Esophagus muscularis mucosa (tissue), 4 donors: ENCODE results near the gene RFPL2. TPM values are rescaled to one million over a fixed set of nuclear protein-coding genes. Genes with fewer than 3 reads are reported as not detected.

ENCODE experiments used
- DNase-seq: peaks from one replicate; pipeline ENCODE4 v3.0.0-alpha.2; 2017; ENCODE audit errors: extremely low spot score
- H3K27ac ChIP-seq, 4 donors: fragments of 200-600 bp; sonication (generic); replicated peaks in 1 of 4; 1 replicate in 3 of 4; 2 replicates in 1 of 4; pipeline ENCODE4 v1.5.1; 2016 to 2019; ENCODE audit warnings: mild to moderate bottlenecking in 1 of 4
- H3K27me3 ChIP-seq, 4 donors: fragments of 200-600 bp; sonication (generic); one replicate each; pipeline versions ENCODE4 v1.5.1 to v1.6.0; 2016 to 2019
- H3K36me3 ChIP-seq, 4 donors: fragments of 200-600 bp; sonication (generic); one replicate each; pipeline ENCODE4 v1.5.1; 2016 to 2019
- H3K4me1 ChIP-seq, 4 donors: fragments of 200-600 bp; sonication (generic); one replicate each; pipeline ENCODE4 v1.5.1; 2016 to 2019
- H3K4me3 ChIP-seq, 4 donors: fragments of 200-600 bp; sonication (generic); 1 replicate in 2 of 4; 2 replicates in 2 of 4; pipeline ENCODE4 v1.5.1; 2016 to 2019; ENCODE audit warnings: mild to moderate bottlenecking in 4 of 4, moderate library complexity in 1 of 4
- H3K9me3 ChIP-seq, 4 donors: fragments of 200-600 bp; sonication (generic); 1 replicate in 3 of 4; 2 replicates in 1 of 4; pipeline ENCODE4 v1.5.1; 2016 to 2019
- CTCF ChIP-seq, 3 experiments: fragments of 200-600 bp in 2 of 3; fragments of 450-650 bp in 1 of 3; sonication (generic) in 2 of 3; IDR thresholded peaks; one replicate each; pipeline ENCODE4 v1.5.1; 2017 to 2019; ENCODE audit warnings: antibody characterized with exemption in 3 of 3, mild to moderate bottlenecking in 2 of 3, moderate library complexity in 1 of 3
- EP300 ChIP-seq: sonication (generic); formaldehyde crosslinking; IDR thresholded peaks from one replicate; pipeline ENCODE4 v1.6.1; 2017; ENCODE audit warnings: antibody characterized with exemption
- POLR2A ChIP-seq: fragments of 450-650 bp; IDR thresholded peaks from one replicate; pipeline ENCODE4 v1.6.1; 2017; ENCODE audit warnings: antibody characterized with exemption, moderate library complexity, mild to moderate bottlenecking, low read depth
- POLR2AphosphoS5 ChIP-seq, 2 donors: sonication (generic); formaldehyde crosslinking; IDR thresholded peaks; one replicate each; pipeline ENCODE4 v1.6.1; 2017; ENCODE audit warnings: antibody characterized with exemption in 2 of 2
- WGBS: methylation state at CpG from one replicate; pipeline ENCODE4 v1.1.5; 2018; 5-methylcytosine and 5-hydroxymethylcytosine counted together
- intact Hi-C: fragments of 100-400 bp; cut with DNase I; formaldehyde crosslinking; loops from one replicate; pipeline ENCODE4 v1.15.1; 2023
- total RNA-seq, 4 donors: library from RNA; depleted of rRNA; stranded (reverse); fragments of >200 nt; gene quantifications; one replicate each; pipeline versions ENCODE4 v1.1.0 to v1.2.1, GENCODE V29; 2016

Gene RFPL2
- total RNA-seq, 4 donors from 2014 or later = not detected

DNA sequence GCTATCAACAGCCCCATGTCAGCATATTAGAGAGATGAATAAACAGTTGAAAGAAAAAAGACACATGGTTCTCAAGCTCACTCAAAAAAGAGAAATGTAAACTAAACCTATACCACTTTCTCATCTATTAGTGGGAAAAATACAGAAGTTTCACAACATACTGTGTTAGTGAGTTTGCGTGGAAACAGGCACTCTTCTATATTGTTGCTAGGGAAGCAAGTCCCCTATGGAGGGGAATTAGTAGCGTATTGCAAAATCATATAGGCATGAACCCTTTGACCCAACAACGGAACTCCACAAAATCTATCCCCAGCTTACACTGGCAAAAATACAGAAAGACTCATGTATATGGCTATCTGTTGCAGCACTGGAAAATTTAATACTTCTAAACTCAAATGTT lies 14.2 kb upstream of the RFPL2 start:
- Histone ChIP-seq H3K27me3 (peaks cover 0 to 16% (median 0%) of the 10 kb centered on the region in 4 donors), H3K9me3 (no peaks in the 10 kb centered on the region), H3K36me3 (no peaks in the 10 kb centered on the region), H3K27ac (no peak overlapping the region), H3K4me1 (no peaks in the 10 kb centered on the region), H3K4me3 (no peak overlapping the region)
- 74% methylated on average over 3 of the region's 3 CpGs for WGBS
- no peak for DNase-seq
- no peak for TF ChIP-seq EP300
- TF ChIP-seq POLR2A = no peak
- TF ChIP-seq POLR2AphosphoS5 (IDR thresholded peaks at IDR 0.05) = no peak
- no peak for TF ChIP-seq CTCF (IDR thresholded peaks at IDR 0.05)
- intact Hi-C loops = no loop called here

GRCh38 chr22:32218470-32218869 lies 13.6 kb upstream of the RFPL2 start:
- Histone ChIP-seq H3K27ac (no peak overlapping the region), H3K36me3 (no peaks in the 10 kb centered on the region), H3K9me3 (no peaks in the 10 kb centered on the region), H3K27me3 (peaks cover 0 to 16% (median 0%) of the 10 kb centered on the region in 4 donors), H3K4me3 (no peak overlapping the region), H3K4me1 (no peaks in the 10 kb centered on the region)
- no peak for TF ChIP-seq CTCF (IDR thresholded peaks at IDR 0.05)
- no peak for TF ChIP-seq EP300
- TF ChIP-seq POLR2A = no peak
- TF ChIP-seq POLR2AphosphoS5 (IDR thresholded peaks at IDR 0.05) = no peak
- DNase-seq = no peak
- intact Hi-C loops = no loop called here
- 68% methylated on average over 6 of the region's 6 CpGs for WGBS

DNA sequence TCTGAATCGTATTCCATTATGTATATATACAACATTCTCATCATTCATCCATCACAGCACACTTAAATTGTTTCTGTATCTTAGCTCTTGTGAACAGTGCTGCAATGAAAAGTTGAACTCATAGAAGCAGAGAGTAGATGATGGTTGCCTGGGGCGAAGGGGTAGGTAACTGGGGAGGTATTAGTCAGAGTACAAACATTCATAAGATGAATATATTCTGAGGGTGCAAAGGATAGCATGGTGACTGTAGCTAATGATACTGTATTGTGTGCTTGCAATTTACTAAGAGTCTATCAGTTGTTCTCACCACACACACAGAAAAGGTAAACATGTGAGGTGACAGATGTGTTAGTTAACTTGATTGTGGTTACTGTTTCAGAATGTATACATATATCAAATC lies 12.6 kb upstream of the RFPL2 start:
- no peaks in the 10 kb centered on the region for H3K36me3 ChIP-seq
- WGBS = 64% methylated on average over 2 of the region's 2 CpGs
- no peaks in the 10 kb centered on the region for H3K9me3 ChIP-seq
- no peak for DNase-seq
- no peak overlapping the region for H3K4me3 ChIP-seq
- intact Hi-C loops = no loop called here
- TF ChIP-seq CTCF (IDR thresholded peaks at IDR 0.05) (no peak), POLR2A (no peak)
- peaks cover 0 to 20% (median 0%) of the 10 kb centered on the region in 4 donors for H3K27me3 ChIP-seq
- no peaks in the 10 kb centered on the region for H3K4me1 ChIP-seq
- H3K27ac ChIP-seq = no peak overlapping the region

DNA sequence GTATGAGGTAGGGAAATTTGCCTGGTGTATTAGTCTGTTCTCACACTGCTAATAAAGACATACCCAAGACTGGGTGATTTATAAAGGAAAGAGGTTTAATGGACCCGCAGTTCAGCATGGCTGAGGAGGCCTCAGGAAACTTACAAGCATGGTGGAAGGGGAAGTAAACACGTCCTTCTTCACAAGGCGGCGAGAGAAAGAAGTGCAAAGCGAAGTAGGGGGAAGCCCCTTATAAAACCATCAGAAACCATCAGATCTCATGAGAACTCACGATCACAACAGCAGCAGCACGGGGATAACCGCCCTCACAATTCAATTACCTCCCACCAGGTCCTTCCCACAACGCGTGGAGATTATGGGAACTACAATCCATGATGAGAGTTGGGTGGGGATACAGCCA lies 12.0 kb upstream of the RFPL2 start:
- no peaks in the 10 kb centered on the region for H3K9me3 ChIP-seq
- no peak overlapping the region for H3K27ac ChIP-seq
- no peaks in the 10 kb centered on the region for H3K4me1 ChIP-seq
- intact Hi-C loops = no loop called here
- peaks cover 0 to 25% (median 0%) of the 10 kb centered on the region in 4 donors for H3K27me3 ChIP-seq
- TF ChIP-seq EP300 = no peak
- TF ChIP-seq POLR2A = no peak
- TF ChIP-seq CTCF (IDR thresholded peaks at IDR 0.05) = no peak
- no peak for TF ChIP-seq POLR2AphosphoS5 (IDR thresholded peaks at IDR 0.05)
- peak; percentile 72 for DNase-seq
- 76% methylated on average over 10 of the region's 10 CpGs for WGBS
- no peak overlapping the region for H3K4me3 ChIP-seq
- no peaks in the 10 kb centered on the region for H3K36me3 ChIP-seq

DNA sequence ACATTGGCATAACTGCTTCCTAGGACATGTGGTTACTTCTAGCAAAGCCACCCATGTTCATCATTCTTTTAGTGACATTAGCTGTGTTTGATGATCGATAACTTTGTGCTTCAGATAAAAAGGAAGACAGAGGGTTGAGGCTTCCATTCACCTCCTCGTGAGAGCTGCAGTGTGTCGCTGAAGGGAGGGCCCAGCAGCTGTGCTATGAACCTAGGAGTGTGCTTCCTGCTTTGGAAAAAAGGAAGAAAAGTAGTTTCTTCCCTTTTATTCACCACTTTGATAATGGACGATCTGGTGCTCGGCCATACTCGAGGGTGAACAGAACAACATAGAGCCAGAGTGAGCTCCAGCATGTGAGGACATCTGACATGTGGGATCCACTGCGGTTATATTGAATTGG lies 6.1 kb upstream of the RFPL2 start:
- no peak overlapping the region for H3K4me3 ChIP-seq
- no peak overlapping the region for H3K27ac ChIP-seq
- no peaks in the 10 kb centered on the region for H3K4me1 ChIP-seq
- H3K27me3 ChIP-seq = peaks cover 0 to 18% (median 0%) of the 10 kb centered on the region in 4 donors
- H3K9me3 ChIP-seq = no peaks in the 10 kb centered on the region
- 79% methylated on average over 7 of the region's 7 CpGs for WGBS
- intact Hi-C loops = no loop called here
- DNase-seq = peak; percentile 24
- no peaks in the 10 kb centered on the region for H3K36me3 ChIP-seq
- TF ChIP-seq CTCF (IDR thresholded peaks at IDR 0.05) (no peak), POLR2AphosphoS5 (IDR thresholded peaks at IDR 0.05) (no peak), EP300 (no peak), POLR2A (no peak)
